Germinal center (tissue), 1 donor: ENCODE data around the gene NELFE.
"Not testable (repeated sequence)": the region's sequence is repeated elsewhere in the genome, so short reads cannot be mapped to it uniquely, and the experiment has no call there.

Experiments used
- DNase-seq: peaks from one replicate; pipeline ENCODE4 v3.0.0; 2012; ENCODE audit warnings: mixed read lengths, low spot score

NELFE gene

DNA sequence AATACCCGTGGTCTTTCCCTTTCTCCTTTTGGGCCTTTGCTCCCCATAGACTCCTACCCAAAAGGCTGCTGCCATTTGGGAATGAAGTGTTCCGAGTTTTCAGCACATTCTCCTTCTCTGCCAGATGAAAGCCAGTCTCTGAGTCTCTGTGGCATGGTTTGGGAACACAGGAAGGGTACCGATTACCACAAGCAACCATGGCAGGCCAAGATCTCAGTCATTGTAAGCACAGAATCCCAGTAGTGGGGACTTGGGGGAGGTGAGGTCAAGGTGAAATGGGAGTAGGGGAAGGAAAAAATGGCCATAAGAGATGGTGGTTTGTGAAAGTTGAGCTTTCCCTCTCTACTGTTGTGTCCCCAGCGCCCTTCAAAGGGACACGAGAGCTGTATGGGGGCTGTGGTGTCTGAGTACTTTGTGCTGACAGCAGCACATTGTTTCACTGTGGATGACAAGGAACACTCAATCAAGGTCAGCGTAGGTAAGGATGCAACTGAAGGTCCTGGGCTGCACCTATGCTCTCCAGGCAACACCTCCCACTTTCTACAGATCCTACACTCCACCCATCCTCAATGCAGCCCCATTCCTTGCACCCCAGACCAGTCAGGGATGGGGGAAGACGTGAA, 8.7 kb downstream of the NELFE start:
- no peak for DNase-seq

DNA sequence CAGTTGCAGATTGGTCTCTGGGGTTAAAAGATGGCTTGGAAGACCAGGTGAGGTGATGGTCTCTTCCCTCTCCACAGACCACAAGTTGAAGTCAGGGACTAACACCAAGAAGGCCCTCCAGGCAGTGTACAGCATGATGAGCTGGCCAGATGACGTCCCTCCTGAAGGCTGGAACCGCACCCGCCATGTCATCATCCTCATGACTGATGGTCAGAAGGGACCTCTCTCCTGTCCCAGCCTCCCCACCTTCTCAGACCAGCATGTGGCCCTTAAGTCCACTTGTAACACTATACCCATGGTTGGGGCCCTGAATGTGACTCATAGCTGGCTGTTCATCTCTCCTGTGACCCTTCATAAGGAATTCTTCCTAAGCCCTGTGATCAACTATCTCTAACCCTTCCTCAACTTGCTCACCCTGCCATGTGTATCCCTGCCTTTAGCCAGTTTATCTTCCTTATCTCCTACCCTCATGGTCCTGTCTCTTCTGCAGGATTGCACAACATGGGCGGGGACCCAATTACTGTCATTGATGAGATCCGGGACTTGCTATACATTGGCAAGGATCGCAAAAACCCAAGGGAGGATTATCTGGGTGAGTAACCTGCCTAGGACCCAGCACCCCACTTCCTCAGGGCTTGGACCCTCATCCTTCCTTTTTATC, 9.9 kb downstream of the NELFE start:
- DNase-seq: no peak

DNA sequence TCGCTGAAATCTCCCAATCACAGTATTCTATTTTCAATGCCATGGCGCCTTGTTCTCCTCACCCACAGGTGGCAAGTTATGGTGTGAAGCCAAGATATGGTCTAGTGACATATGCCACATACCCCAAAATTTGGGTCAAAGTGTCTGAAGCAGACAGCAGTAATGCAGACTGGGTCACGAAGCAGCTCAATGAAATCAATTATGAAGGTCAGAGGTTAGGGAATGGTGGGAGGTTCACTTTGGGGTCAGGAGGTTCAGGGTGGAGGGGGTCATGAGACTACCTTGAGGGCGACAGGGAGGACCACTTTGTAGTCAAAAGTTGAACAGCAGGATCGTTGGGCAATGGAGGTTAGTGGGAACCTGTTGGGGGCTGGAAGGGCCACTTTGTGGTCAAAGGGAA, 10.5 kb downstream of the NELFE start:
- DNase-seq: no peak

DNA sequence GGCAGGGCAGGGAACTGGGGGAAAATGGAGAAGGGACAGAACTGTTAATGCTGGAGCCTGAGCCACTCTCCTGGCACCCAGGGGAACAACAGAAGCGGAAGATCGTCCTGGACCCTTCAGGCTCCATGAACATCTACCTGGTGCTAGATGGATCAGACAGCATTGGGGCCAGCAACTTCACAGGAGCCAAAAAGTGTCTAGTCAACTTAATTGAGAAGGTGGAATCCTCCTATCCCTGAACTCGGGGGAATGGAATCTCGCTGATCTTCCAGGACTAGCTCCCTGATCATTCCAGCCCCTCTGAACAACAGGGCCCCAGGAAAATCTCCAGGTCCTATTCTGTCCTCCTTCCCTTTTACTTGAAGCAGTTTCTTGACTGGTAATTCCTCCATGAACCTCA, 10.9 kb downstream of the NELFE start:
- DNase-seq: no peak

DNA sequence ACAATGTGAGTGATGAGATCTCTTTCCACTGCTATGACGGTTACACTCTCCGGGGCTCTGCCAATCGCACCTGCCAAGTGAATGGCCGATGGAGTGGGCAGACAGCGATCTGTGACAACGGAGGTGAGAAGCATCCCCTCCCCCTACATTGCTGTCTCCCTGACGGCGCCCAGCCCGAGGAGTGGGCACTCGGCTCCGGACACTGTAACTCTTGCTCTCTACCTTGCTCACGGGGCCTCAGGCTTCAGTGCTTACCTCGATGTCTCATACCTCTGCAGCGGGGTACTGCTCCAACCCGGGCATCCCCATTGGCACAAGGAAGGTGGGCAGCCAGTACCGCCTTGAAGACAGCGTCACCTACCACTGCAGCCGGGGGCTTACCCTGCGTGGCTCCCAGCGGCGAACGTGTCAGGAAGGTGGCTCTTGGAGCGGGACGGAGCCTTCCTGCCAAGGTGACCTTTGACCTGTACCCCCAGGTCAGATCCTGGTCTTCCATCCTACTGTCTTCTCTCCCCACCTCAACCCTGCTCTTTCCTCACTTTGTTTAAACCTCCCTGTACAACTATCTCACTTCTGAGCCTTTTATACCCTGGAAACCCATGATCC, 11.6 kb downstream of the NELFE start:
- no peak for DNase-seq

- no peak for DNase-seq
Observed at GRCh38 chr6:31946370-31946885, 12.3 kb downstream of the NELFE start.

DNA sequence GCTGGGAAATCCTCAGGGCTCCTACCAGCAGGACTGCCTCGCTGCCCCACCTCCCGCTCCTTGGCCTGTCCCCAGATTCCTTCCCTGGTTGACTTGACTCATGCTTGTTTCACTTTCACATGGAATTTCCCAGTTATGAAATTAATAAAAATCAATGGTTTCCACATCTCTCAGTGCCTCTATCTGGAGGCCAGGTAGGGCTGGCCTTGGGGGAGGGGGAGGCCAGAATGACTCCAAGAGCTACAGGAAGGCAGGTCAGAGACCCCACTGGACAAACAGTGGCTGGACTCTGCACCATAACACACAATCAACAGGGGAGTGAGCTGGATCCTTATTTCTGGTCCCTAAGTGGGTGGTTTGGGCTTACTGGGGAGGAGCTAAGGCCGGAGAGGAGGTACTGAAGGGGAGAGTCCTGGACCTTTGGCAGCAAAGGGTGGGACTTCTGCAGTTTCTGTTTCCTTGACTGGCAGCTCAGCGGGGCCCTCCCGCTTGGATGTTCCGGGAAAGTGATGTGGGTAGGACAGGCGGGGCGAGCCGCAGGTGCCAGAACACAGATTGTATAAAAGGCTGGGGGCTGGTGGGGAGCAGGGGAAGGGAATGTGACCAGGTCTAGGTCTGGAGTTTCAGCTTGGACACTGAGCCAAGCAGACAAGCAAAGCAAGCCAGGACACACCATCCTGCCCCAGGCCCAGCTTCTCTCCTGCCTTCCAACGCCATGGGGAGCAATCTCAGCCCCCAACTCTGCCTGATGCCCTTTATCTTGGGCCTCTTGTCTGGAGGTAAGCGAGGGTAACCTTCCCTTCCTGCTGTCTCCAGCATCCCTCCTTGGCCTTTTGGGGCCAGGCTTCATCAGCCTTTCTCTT, 13.0 kb downstream of the NELFE start, which contains the start of gene CFB:
Gene CFB (plus strand): TSS at position 589 of the 863 bp plus-strand sequence. CDS start 127 bp downstream, at position 716.
- no peak for DNase-seq

GRCh38 chr6:31945154-31945506, 13.6 kb downstream of the NELFE start:
- no peak for DNase-seq

GRCh38 chr6:31943742-31944141, 15.0 kb downstream of the NELFE start:
- DNase-seq: no peak

DNA sequence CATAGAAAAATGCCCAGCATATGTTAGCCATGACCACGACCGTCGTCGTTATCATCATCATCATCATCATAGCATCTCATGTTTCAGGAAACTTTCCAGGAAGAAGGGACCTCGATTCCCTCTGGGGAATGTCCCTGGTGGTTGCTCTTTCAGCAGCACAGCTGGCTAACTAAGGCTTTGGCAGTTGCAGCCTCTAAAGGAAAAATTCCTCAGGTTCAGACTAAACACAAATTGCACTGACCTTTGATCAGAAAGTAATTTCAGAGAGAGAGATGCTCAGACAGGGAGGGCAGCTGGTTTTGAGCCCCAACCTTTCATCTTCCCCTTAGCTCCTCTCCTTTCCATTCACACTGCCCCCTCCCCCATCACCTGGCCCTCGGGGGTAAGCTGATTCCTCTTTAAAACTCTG, 18.5 kb downstream of the NELFE start:
- DNase-seq: no peak

DNA sequence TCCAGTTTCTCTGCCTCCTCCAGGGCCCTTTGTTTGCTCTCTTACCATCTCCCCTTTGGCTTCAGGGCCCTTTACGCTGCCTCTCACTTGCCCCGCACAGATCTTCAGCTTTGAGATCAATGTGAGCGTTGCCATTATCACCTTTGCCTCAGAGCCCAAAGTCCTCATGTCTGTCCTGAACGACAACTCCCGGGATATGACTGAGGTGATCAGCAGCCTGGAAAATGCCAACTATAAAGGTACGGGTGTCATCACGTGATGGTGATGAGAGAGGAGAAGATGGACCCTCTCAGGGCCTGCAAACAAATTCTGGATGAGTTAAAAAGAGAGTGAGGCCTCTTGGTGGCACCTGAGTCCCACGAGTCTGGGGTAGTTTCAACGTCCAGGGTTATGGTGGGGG, 22.9 kb downstream of the NELFE start:
- DNase-seq: no peak

DNA sequence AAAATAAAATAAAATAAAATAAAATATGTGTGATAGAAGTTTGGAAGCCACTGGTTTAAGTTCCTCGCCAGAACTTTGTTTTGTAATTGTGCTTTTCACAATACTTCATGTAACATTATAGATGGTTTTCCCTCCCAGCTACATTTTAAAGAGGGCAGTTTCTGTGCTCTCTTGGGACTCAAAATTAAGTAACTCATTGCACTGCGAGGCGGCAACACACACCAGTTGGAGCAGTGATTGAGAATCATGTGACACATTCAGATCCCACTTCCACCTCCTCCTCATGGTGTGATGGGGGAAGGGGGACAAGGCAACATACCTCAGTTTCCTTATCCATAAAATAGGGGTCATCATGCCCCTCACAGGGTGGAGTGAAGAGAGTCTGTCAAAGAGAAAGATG, 23.8 kb downstream of the NELFE start:
- no peak for DNase-seq

GRCh38 chr6:31933537-31933936, 25.2 kb downstream of the NELFE start:
- DNase-seq: no peak

- not testable (repeated sequence) for DNase-seq
Observed at GRCh38 chr6:31932137-31932536, 26.6 kb downstream of the NELFE start.

DNA sequence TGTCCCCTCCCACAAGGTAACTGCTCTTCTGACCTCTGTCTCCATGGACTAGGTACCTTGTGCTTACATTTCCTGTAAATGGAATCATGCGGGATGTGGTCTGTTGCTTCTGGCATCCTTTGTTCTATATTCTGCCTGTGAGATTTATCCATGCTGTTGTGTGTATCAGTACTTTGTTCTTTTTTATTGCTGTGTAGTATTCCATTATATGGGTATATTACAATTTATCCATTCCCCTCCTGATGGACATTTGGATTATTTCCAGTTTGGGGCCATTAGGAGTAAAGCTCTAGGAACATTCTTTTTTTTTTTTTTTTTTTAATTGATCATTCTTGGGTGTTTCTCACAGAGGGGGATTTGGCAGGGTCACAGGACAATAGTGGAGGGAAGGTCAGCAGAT, 27.8 kb downstream of the NELFE start:
- DNase-seq: no peak

- no peak for DNase-seq
Observed at GRCh38 chr6:31928672-31928939, 30.2 kb downstream of the NELFE start.

DNA sequence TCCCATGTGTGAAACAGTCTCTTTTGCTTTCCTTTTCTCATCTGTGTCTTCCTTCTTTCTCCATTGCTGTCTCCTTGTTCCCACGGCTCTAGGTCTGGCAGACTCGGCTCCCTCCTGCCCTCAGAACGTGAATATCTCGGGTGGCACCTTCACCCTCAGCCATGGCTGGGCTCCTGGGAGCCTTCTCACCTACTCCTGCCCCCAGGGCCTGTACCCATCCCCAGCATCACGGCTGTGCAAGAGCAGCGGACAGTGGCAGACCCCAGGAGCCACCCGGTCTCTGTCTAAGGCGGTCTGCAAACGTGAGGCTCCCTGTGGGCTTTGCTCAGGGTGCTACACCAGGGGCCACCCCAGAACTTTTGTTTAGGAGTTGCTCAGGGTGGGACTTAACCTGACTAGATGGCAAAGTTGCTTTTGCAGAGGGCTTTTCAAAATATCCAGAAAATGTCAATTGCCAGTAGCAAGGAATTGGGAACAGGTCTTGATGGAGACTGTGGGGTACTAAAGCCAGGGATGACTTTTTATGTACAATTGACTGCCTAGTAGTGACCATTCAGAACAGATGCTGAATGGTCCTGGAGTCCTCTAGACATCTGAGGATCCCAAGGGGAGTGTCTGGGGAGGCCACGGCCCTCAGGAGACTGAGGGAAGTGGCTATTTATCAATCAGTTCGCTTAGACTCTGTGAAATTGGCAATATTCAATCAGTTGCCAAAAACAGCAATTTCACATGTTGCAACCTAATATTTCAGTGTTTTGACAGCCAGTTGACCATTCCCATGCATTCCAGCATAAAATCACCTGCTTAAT, 30.7 kb downstream of the NELFE start:
- DNase-seq: no peak

DNA sequence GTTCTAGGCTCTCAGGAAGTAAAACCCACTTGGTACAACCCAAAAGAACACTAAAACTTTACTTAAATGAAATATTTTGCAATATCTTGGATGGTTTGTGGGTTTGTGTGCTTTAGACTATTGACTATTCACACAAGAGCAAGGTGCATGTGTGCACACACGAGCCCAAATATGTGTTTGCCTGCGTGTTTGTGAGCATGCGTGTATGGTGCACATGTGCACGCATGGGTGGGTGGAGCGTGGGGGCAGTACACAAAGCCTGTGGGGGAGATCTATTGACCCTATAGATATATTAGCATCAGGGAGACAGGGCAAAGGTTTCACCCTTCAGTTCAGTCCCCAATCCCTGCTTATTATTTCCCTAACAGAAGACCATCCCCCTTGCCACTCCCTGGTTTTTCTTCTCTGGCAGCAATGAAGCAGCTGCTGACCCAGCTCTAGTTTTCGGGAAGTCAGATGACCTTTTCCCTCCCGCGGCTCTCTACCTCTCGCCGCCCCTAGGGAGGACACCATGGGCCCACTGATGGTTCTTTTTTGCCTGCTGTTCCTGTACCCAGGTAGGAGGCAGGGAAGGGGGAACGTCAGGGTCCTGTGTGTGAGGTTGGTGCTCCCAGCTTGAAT, 31.4 kb downstream of the NELFE start, which contains the start of gene C2:
Gene C2 (plus strand): TSS at position 476 of the 621 bp plus-strand sequence. CDS start 36 bp downstream, at position 512.
- DNase-seq: no peak

DNA sequence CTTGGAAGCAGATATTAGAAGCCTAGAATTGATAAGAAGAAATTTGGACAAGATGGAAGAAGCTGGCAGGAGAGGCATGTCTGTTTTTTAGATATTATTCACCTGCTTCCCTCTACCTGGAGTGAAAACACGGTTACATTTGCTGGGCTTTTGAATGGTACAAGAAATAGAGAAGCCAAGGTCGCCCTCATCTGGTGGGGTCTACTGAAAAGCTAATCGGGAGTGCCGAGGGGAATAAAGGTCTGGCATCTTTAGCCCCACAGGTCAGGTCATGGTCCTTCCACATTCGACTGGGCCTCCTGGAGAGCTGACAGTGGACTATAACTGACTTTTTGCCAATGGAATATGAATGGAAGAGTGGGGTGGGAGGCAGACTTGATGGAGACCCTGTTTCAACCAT, 35.8 kb downstream of the NELFE start:
- DNase-seq: no peak

GRCh38 chr6:31920811-31921210, 38.0 kb downstream of the NELFE start:
- DNase-seq: no peak

GRCh38 chr6:31919624-31920303, 39.0 kb downstream of the NELFE start:
- no peak for DNase-seq
